ENCODE measurements around the gene OLIG1. TPM values are rescaled to one million over a fixed set of nuclear protein-coding genes. Genes with fewer than 3 reads are reported as not detected.
A peak's percentile ranks its signal among the peaks of the same experiment; 100 is the strongest.

The OLIG1 gene
- total and polyA plus RNA-seq, 2 of the 8 experiments (the other 6 are each of a cell fraction or from before 2014, with no cell fraction given), result 0.65 to 1.2 TPM

GRCh38 chr21:33057385-33057940, 12.5 kb upstream of the OLIG1 start:
- Histone ChIP-seq H3K4ac (replicated peaks; ENCODE audit: insufficient read length, low read depth, low read length) (no peak overlapping the region), H2BK5ac (ENCODE audit: low read depth, low read length) (no peak overlapping the region), H2AFZ (ENCODE audit: low read length) (no peak overlapping the region), H3K36me3 (ENCODE audit: control insufficient read depth in 2 of 4, insufficient read depth in 4 of 4, low read length in 3 of 4) (no peaks in the 10 kb centered on the region), H3K4me3 (ENCODE audit: extremely low read depth in 1 of 4, insufficient read depth in 2 of 4, low read depth in 3 of 4, low read length in 4 of 4) (no peak overlapping the region), H3K4me2 (ENCODE audit: insufficient read depth in 1 of 2, low read depth in 2 of 2, low read length in 2 of 2) (no peak overlapping the region), H3K9ac (replicated peaks in 1 of 4; ENCODE audit: extremely low read depth in 1 of 4, low read depth in 3 of 4, low read length in 3 of 4) (no peak overlapping the region), H4K20me1 (replicated peaks in 1 of 2; ENCODE audit: control insufficient read depth in 1 of 2, insufficient read depth in 2 of 2, low read length in 2 of 2) (no peaks in the 10 kb centered on the region), H3K9me3 (ENCODE audit: insufficient read depth in 2 of 2, low read depth in 1 of 2, low read length in 1 of 2) (no peaks in the 10 kb centered on the region), H2BK15ac (ENCODE audit: low read length) (no peak overlapping the region), H3K23ac (ENCODE audit: insufficient read length) (no peak overlapping the region), H2BK20ac (ENCODE audit: low read length) (0 out of 2 replicates have a peak overlapping the region, but pooled peaks have one; percentile 80), H3K27me3 (replicated peaks in 1 of 4; ENCODE audit: control insufficient read depth in 3 of 4, extremely low read depth in 1 of 4, insufficient read depth in 3 of 4, low read length in 3 of 4) (peaks cover 0 to 6% (median 1%) of the 10 kb centered on the region in 4 experiments; a peak in 3 of 7 replicates), H3K79me1 (ENCODE audit: low read depth, low read length) (no peaks in the 10 kb centered on the region), H4K5ac (ENCODE audit: insufficient read length, low read depth, low read length) (no peak overlapping the region), H4K91ac (replicated peaks; ENCODE audit: insufficient read length, low read length) (no peak overlapping the region), H3K4me1 (replicated peaks in 1 of 4; ENCODE audit: control insufficient read depth in 3 of 4, insufficient read depth in 4 of 4, low read length in 3 of 4) (no peaks in the 10 kb centered on the region), H3K27ac (ENCODE audit: low read depth, low read length) (no peak overlapping the region), H3K23me2 (ENCODE audit: low read depth, low read length) (no peaks in the 10 kb centered on the region), H3K14ac (ENCODE audit: insufficient read length) (no peak overlapping the region), H2BK12ac (ENCODE audit: low read depth, low read length) (no peak overlapping the region; the same call in 1 of the 2 replicates), H3K56ac (replicated peaks; ENCODE audit: insufficient read length, low read depth, low read length) (no peak overlapping the region), H3K79me2 (ENCODE audit: control insufficient read depth in 1 of 2, insufficient read depth in 2 of 2, low read length in 2 of 2) (no peaks in the 10 kb centered on the region), H2AK5ac (ENCODE audit: low read depth, low read length) (no peak overlapping the region), H3K18ac (ENCODE audit: extremely low read depth, low read length) (no peak overlapping the region), H4K8ac (ENCODE audit: extremely low read depth, insufficient read depth, low read length) (peak overlapping the region; percentile 3; the same call in 1 of the 2 replicates), H2BK120ac (replicated peaks; ENCODE audit: low read depth, low read length) (no peak overlapping the region)
- FAIRE-seq (no peak), DNase-seq (ENCODE audit: low read depth in 1 of 2, low spot score in 2 of 2) (no peak)
- CTCF ChIA-PET (ENCODE audit: partially characterized antibody), result interaction anchor here (0.6 to 1.6 kb wide), 3 partner anchors 34 to 70 kb away, joined by 3 to 4 read pairs (median 4); no protein-coding TSS in a partner anchor
- POLR2A ChIA-PET (ENCODE audit: partially characterized antibody), result interaction anchor here (1.5 kb wide), 1 partner anchor 13 kb away, joined by 3 read pairs; the partner anchor contains the start of gene OLIG1
- WGBS, 2 experiments (ENCODE audit: extremely low coverage in 1 of 2, insufficient coverage in 1 of 2, insufficient read length in 1 of 2, insufficient replicate concordance in 2 of 2, low coverage in 1 of 2, low lambda C conversion rate in 2 of 2, missing lambda C conversion rate in 1 of 2), result 94% methylated on average over 10 of the region's 11 CpGs; no CpG with 5 or more reads in 1 of the 2 experiments
- TF ChIP-seq RBBP5 (IDR thresholded peaks at IDR 0.05; ENCODE audit: borderline replicate concordance, low read depth, low read length), result no peak
- no peak for TF ChIP-seq SP4 (IDR thresholded peaks at IDR 0.05; ENCODE audit: low read length)
- no peak for TF ChIP-seq GTF2F1 (IDR thresholded peaks at IDR 0.05; ENCODE audit: borderline replicate concordance, low read depth, low read length)
- no peak for TF ChIP-seq TEAD4 (IDR thresholded peaks at IDR 0.05; ENCODE audit: low read depth, low read length)
- TF ChIP-seq EP300 (IDR thresholded peaks at IDR 0.05; ENCODE audit: borderline replicate concordance in 1 of 2, low read depth in 2 of 2, low read length in 2 of 2), result no peak
- no peak for TF ChIP-seq SIRT6 (IDR thresholded peaks at IDR 0.05; ENCODE audit: low read length)
- no peak for TF ChIP-seq JUND (IDR thresholded peaks at IDR 0.05; ENCODE audit: low read length)
- no peak for TF ChIP-seq JUN (IDR thresholded peaks at IDR 0.05; ENCODE audit: low read depth, low read length)
- TF ChIP-seq NRF1 (IDR thresholded peaks at IDR 0.05; ENCODE audit: low read depth, low read length), result no peak
- TF ChIP-seq E2F6 (IDR thresholded peaks at IDR 0.05), result no peak
- no peak for TF ChIP-seq TBP (IDR thresholded peaks at IDR 0.05; ENCODE audit: low read depth, low read length)

Data from H1 (cell line).